HepG2 (cell line): ENCODE measurements around the gene MEX3A. TPM values are rescaled to one million over a fixed set of nuclear protein-coding genes. Genes with fewer than 3 reads are reported as not detected.

Experiments
- ARNT2 ChIP-seq: sonication (generic); formaldehyde crosslinking; IDR thresholded peaks from 2 replicates; pipeline ENCODE4 v1.8.0; 2022; ENCODE audit warnings: mild to moderate bottlenecking, low read depth, missing genetic modification reagents, moderate library complexity
- CBFB ChIP-seq: sonication (generic); formaldehyde crosslinking; IDR thresholded peaks from 2 replicates; pipeline ENCODE4 v1.4.0; 2020; ENCODE audit warnings: missing genetic modification reagents
- KIAA2018 ChIP-seq: sonication (generic); formaldehyde crosslinking; IDR thresholded peaks from 2 replicates; pipeline ENCODE4 v1.5.0; 2020; ENCODE audit warnings: mild to moderate bottlenecking, missing genetic modification reagents, borderline replicate concordance
- POLR2AphosphoS5 ChIP-seq: IDR thresholded peaks from 2 replicates; pipeline ENCODE4 v1.6.1; 2012; ENCODE audit warnings: low read depth, low read length
- ZNF230 ChIP-seq: sonication (generic); formaldehyde crosslinking; IDR thresholded peaks from 2 replicates; pipeline ENCODE4 v1.4.0; 2020; ENCODE audit warnings: mild to moderate bottlenecking, missing genetic modification reagents
- ZNF468 ChIP-seq: sonication (generic); formaldehyde crosslinking; IDR thresholded peaks from 2 replicates; pipeline ENCODE4 v1.8.0; 2022; ENCODE audit warnings: mild to moderate bottlenecking, moderate library complexity, missing genetic modification reagents
- polyA plus RNA-seq, 8 experiments: library from polyadenylated mRNA; depleted of rRNA in 3 of 8; stranded (reverse) in 7 of 8; unstranded in 1 of 8; fragments of >200 nt; fragmentation: Illumina TruSeq in 4 of 8; extraction: Trizol in 4 of 8; gene quantifications; 2 replicates each; pipeline versions ENCODE4 v1.2.1 to v1.2.3, GENCODE V29; 2011 to 2016; ENCODE audit warnings: low read depth in 4 of 8, missing spikeins in 1 of 8, mixed read lengths in 1 of 8; ENCODE audit not compliant: insufficient read depth in 1 of 8
- total RNA-seq, 5 experiments: library from RNA; depleted of rRNA; stranded (reverse); fragments of >200 nt; fragmentation: Illumina TruSeq; extraction: Trizol; gene quantifications; 2 replicates each; pipeline ENCODE4 v1.2.3, GENCODE V29; 2016; ENCODE audit warnings: low read depth in 1 of 5
- TF ChIP-seq, protein P1 (sequence below): sonication (generic); formaldehyde crosslinking; IDR thresholded peaks from 2 replicates; pipeline ENCODE4 v1.8.0; 2022; ENCODE audit warnings: missing genetic modification reagents, mild to moderate bottlenecking, borderline replicate concordance
- TF ChIP-seq, protein P2 (sequence below): sonication (generic); formaldehyde crosslinking; IDR thresholded peaks from 2 replicates; pipeline ENCODE4 v1.5.1; 2020; ENCODE audit warnings: missing genetic modification reagents, mild to moderate bottlenecking, borderline replicate concordance
- TF ChIP-seq, protein P3 (sequence below), 2 experiments: fragments of 450-650 bp in 1 of 2; sonication (generic) in 1 of 2; formaldehyde crosslinking; IDR thresholded peaks; 2 replicates each; pipeline versions ENCODE4 v1.5.0 to v1.8.0; 2020 to 2022; ENCODE audit warnings: mild to moderate bottlenecking in 1 of 2, missing genetic modification reagents in 1 of 2
- TF ChIP-seq, protein P4 (sequence below): sonication (generic); formaldehyde crosslinking; IDR thresholded peaks from 2 replicates; pipeline ENCODE4 v1.5.0; 2020; ENCODE audit warnings: missing genetic modification reagents
- TF ChIP-seq, protein P5 (sequence below): sonication (generic); formaldehyde crosslinking; IDR thresholded peaks from 2 replicates; pipeline ENCODE4 v1.4.0; 2020; ENCODE audit warnings: missing genetic modification reagents, mild to moderate bottlenecking, borderline replicate concordance

The MEX3A gene
- total and polyA plus RNA-seq, 2 of the 13 experiments (the other 11 are each of a cell fraction or from before 2014, with no cell fraction given): 7.6 to 9.1 TPM

DNA sequence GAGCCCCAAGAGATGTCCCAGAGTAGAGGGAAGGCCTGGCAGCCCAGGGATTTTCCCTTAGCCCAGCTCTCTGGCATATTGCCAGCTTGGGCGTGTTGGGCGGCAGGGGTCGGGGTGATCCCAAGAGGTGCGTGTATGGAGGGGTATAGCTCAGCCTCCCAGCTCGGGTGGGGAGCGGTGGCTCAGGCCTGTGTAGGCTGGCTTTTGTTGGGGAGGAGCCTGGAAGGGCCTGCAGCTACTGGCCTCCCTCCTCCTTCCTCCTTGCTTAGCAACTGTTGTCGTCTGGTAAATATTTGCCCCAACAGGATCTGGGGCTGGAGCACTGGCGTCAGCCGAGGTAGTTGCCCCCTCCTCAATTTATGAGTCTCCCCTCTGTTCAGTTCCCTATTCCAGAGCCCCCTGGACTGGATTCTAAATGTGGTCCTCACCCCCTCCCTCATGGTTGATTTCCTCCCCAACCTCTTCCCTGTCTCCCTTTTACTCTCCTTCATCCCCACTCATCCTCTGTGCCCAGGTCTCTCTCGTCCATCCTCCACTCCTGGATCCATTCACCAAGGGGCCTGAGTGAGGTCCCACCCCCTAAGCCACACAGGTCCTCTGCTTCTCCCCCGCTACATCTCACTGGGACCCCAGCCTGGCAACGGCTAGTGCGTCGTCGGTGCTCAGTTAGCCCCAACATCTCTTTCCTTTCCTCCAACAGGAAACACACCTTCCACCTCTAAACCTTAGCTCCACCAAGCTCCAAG lies 22.0 kb upstream of the MEX3A start (continued):
- TF ChIP-seq, protein P1, sequence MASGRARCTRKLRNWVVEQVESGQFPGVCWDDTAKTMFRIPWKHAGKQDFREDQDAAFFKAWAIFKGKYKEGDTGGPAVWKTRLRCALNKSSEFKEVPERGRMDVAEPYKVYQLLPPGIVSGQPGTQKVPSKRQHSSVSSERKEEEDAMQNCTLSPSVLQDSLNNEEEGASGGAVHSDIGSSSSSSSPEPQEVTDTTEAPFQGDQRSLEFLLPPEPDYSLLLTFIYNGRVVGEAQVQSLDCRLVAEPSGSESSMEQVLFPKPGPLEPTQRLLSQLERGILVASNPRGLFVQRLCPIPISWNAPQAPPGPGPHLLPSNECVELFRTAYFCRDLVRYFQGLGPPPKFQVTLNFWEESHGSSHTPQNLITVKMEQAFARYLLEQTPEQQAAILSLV (CRISPR knock-in tag): no peak
- TF ChIP-seq ZNF468 (CRISPR knock-in tag): no peak
- TF ChIP-seq CBFB (CRISPR knock-in tag): no peak
- TF ChIP-seq, protein P2, sequence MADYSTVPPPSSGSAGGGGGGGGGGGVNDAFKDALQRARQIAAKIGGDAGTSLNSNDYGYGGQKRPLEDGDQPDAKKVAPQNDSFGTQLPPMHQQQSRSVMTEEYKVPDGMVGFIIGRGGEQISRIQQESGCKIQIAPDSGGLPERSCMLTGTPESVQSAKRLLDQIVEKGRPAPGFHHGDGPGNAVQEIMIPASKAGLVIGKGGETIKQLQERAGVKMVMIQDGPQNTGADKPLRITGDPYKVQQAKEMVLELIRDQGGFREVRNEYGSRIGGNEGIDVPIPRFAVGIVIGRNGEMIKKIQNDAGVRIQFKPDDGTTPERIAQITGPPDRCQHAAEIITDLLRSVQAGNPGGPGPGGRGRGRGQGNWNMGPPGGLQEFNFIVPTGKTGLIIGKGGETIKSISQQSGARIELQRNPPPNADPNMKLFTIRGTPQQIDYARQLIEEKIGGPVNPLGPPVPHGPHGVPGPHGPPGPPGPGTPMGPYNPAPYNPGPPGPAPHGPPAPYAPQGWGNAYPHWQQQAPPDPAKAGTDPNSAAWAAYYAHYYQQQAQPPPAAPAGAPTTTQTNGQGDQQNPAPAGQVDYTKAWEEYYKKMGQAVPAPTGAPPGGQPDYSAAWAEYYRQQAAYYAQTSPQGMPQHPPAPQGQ (CRISPR knock-in tag): no peak
- TF ChIP-seq, protein P3, sequence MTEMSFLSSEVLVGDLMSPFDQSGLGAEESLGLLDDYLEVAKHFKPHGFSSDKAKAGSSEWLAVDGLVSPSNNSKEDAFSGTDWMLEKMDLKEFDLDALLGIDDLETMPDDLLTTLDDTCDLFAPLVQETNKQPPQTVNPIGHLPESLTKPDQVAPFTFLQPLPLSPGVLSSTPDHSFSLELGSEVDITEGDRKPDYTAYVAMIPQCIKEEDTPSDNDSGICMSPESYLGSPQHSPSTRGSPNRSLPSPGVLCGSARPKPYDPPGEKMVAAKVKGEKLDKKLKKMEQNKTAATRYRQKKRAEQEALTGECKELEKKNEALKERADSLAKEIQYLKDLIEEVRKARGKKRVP (CRISPR knock-in tag; IDR thresholded peaks at IDR 0.05): no peak
- TF ChIP-seq, protein P4, sequence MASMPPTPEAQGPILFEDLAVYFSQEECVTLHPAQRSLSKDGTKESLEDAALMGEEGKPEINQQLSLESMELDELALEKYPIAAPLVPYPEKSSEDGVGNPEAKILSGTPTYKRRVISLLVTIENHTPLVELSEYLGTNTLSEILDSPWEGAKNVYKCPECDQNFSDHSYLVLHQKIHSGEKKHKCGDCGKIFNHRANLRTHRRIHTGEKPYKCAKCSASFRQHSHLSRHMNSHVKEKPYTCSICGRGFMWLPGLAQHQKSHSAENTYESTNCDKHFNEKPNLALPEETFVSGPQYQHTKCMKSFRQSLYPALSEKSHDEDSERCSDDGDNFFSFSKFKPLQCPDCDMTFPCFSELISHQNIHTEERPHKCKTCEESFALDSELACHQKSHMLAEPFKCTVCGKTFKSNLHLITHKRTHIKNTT (CRISPR knock-in tag): no peak
- no peak for TF ChIP-seq ZNF230
- no peak for TF ChIP-seq POLR2AphosphoS5
- TF ChIP-seq, protein P5, sequence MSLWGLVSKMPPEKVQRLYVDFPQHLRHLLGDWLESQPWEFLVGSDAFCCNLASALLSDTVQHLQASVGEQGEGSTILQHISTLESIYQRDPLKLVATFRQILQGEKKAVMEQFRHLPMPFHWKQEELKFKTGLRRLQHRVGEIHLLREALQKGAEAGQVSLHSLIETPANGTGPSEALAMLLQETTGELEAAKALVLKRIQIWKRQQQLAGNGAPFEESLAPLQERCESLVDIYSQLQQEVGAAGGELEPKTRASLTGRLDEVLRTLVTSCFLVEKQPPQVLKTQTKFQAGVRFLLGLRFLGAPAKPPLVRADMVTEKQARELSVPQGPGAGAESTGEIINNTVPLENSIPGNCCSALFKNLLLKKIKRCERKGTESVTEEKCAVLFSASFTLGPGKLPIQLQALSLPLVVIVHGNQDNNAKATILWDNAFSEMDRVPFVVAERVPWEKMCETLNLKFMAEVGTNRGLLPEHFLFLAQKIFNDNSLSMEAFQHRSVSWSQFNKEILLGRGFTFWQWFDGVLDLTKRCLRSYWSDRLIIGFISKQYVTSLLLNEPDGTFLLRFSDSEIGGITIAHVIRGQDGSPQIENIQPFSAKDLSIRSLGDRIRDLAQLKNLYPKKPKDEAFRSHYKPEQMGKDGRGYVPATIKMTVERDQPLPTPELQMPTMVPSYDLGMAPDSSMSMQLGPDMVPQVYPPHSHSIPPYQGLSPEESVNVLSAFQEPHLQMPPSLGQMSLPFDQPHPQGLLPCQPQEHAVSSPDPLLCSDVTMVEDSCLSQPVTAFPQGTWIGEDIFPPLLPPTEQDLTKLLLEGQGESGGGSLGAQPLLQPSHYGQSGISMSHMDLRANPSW (CRISPR knock-in tag): no peak
- TF ChIP-seq ARNT2 (CRISPR knock-in tag): no peak
- TF ChIP-seq KIAA2018 (CRISPR knock-in tag): no peak
